Measurements from ENCODE around the gene ACTN1.

GRCh38 chr14:68968051-68968450, 11.1 kb downstream of the ACTN1 start:
- no peak for TF ChIP-seq PKNOX1 (IDR thresholded peaks at IDR 0.05)
- TF ChIP-seq FOXM1 (IDR thresholded peaks at IDR 0.05; ENCODE audit: borderline replicate concordance), result no peak
- TF ChIP-seq ELF4 (IDR thresholded peaks at IDR 0.05), result no peak
- TF ChIP-seq LEF1 (IDR thresholded peaks at IDR 0.05; ENCODE audit: borderline replicate concordance), result no peak
